H9 (cell line): ENCODE data around the gene MRM2. TPM values are rescaled to one million over a fixed set of nuclear protein-coding genes. Genes with fewer than 3 reads are reported as not detected.

Experiments used
- DNase-seq: peaks from one replicate; pipeline ENCODE4 v3.0.0-alpha.2; 2017
- H2AFZ ChIP-seq: one replicate; pipeline ENCODE4 v1.6.1; 2013; ENCODE audit warnings: mild to moderate bottlenecking, low read length, control low read depth, moderate library complexity
- H2AK5ac ChIP-seq: 2 replicates; pipeline ENCODE4 v1.6.1; 2013; ENCODE audit warnings: low read length, control low read depth, mixed read lengths; ENCODE audit not compliant: insufficient read length
- H2BK120ac ChIP-seq: one replicate; pipeline ENCODE4 v1.6.1; 2013; ENCODE audit warnings: low read depth, mild to moderate bottlenecking, low read length, control low read depth, inconsistent platforms; ENCODE audit not compliant: poor library complexity, severe bottlenecking
- H2BK12ac ChIP-seq: 2 replicates; pipeline ENCODE4 v1.6.1; 2013; ENCODE audit warnings: low read length, control low read depth, mixed read lengths, low read depth; ENCODE audit not compliant: insufficient read length
- H2BK15ac ChIP-seq: 2 replicates; pipeline ENCODE4 v1.6.1; 2013; ENCODE audit warnings: low read depth, low read length, control low read depth
- H2BK20ac ChIP-seq: one replicate; pipeline ENCODE4 v1.6.1; 2013; ENCODE audit warnings: low read depth, mild to moderate bottlenecking, low read length, control low read depth, inconsistent platforms; ENCODE audit not compliant: poor library complexity, severe bottlenecking
- H2BK5ac ChIP-seq: 2 replicates; pipeline ENCODE4 v1.6.1; 2013; ENCODE audit warnings: low read length, control low read depth, mixed read lengths; ENCODE audit not compliant: insufficient read length
- H3K14ac ChIP-seq: 2 replicates; pipeline ENCODE4 v1.6.1; 2013; ENCODE audit warnings: low read length, control low read depth; ENCODE audit not compliant: insufficient read depth
- H3K18ac ChIP-seq: 2 replicates; pipeline ENCODE4 v1.6.1; 2013; ENCODE audit warnings: low read depth, mild to moderate bottlenecking, mixed read lengths, low read length, control low read depth; ENCODE audit not compliant: insufficient read length
- H3K23ac ChIP-seq: 2 replicates; pipeline ENCODE4 v1.6.1; 2013; ENCODE audit warnings: low read length, control low read depth, mixed read lengths, low read depth; ENCODE audit not compliant: insufficient read length
- H3K23me2 ChIP-seq: 2 replicates; pipeline ENCODE4 v1.6.1; 2013; ENCODE audit warnings: low read depth, mild to moderate bottlenecking, mixed read lengths, low read length, control low read depth; ENCODE audit not compliant: insufficient read length, poor library complexity, severe bottlenecking
- H3K27ac ChIP-seq: 2 replicates; pipeline ENCODE4 v1.5.1; 2013; ENCODE audit warnings: low read length, control low read depth, mixed read lengths, low read depth; ENCODE audit not compliant: insufficient read length
- H3K27me3 ChIP-seq: 2 replicates; pipeline ENCODE4 v1.6.1; 2013; ENCODE audit warnings: low read length, control low read depth, inconsistent platforms; ENCODE audit not compliant: insufficient read depth
- H3K4ac ChIP-seq: 2 replicates; pipeline ENCODE4 v1.6.1; 2013; ENCODE audit warnings: low read depth, mild to moderate bottlenecking, control low read depth, inconsistent platforms, low read length, moderate library complexity
- H3K4me1 ChIP-seq: 2 replicates; pipeline ENCODE4 v1.6.1; 2013; ENCODE audit warnings: low read length, control low read depth, inconsistent platforms; ENCODE audit not compliant: insufficient read depth
- H3K4me2 ChIP-seq: 2 replicates; pipeline ENCODE4 v1.6.1; 2013; ENCODE audit warnings: low read length, control low read depth, mixed read lengths; ENCODE audit not compliant: insufficient read length, insufficient read depth
- H3K56ac ChIP-seq: 2 replicates; pipeline ENCODE4 v1.6.1; 2013; ENCODE audit warnings: low read depth, mild to moderate bottlenecking, mixed read lengths, low read length, control low read depth; ENCODE audit not compliant: insufficient read length
- H3K79me1 ChIP-seq: 2 replicates; pipeline ENCODE4 v1.6.1; 2013; ENCODE audit warnings: low read depth, mild to moderate bottlenecking, moderate library complexity, low read length, control low read depth, inconsistent platforms; ENCODE audit not compliant: insufficient read depth, poor library complexity, severe bottlenecking
- H3K79me2 ChIP-seq: 2 replicates; pipeline ENCODE4 v1.6.1; 2013; ENCODE audit warnings: low read length, control low read depth, inconsistent platforms; ENCODE audit not compliant: insufficient read depth
- H3K9ac ChIP-seq: 2 replicates; pipeline ENCODE4 v1.6.1; 2013; ENCODE audit warnings: low read length, control low read depth, mixed read lengths; ENCODE audit not compliant: insufficient read length; ENCODE audit errors: extremely low read depth
- H3K9me3 ChIP-seq: one replicate; pipeline ENCODE4 v1.6.1; 2013; ENCODE audit warnings: low read depth, low read length, inconsistent platforms; ENCODE audit not compliant: control insufficient read depth
- H3T11ph ChIP-seq: one replicate; pipeline ENCODE4 v1.6.1; 2013; ENCODE audit warnings: mild to moderate bottlenecking, low read length, control low read depth, inconsistent platforms
- H4K20me1 ChIP-seq: one replicate; pipeline ENCODE4 v1.6.1; 2013; ENCODE audit not compliant: control insufficient read depth, insufficient read length, insufficient read depth
- H4K5ac ChIP-seq: 2 replicates; pipeline ENCODE4 v1.6.1; 2013; ENCODE audit warnings: low read depth, mild to moderate bottlenecking, mixed read lengths, low read length, control low read depth; ENCODE audit not compliant: insufficient read length
- H4K8ac ChIP-seq: replicated peaks from 2 replicates; pipeline ENCODE4 v1.6.1; 2013; ENCODE audit warnings: low read length, control low read depth, mixed read lengths, low read depth; ENCODE audit not compliant: insufficient read length
- H4K91ac ChIP-seq: 2 replicates; pipeline ENCODE4 v1.6.1; 2013; ENCODE audit warnings: low read depth, mild to moderate bottlenecking, moderate library complexity, mixed read lengths, low read length, control low read depth; ENCODE audit not compliant: insufficient read length
- H3K27ac Mint-ChIP-seq, 3 experiments: 2 replicates in 2 of 3; 3 replicates in 1 of 3; pipeline ENCODE4 v1.8.0; 2020 to 2021; ENCODE audit warnings: mixed read lengths in 3 of 3, mild to moderate bottlenecking in 1 of 3, moderate library complexity in 1 of 3
- H3K27me3 Mint-ChIP-seq: 2 replicates; pipeline ENCODE4 v1.8.0; 2021; ENCODE audit warnings: low read depth, mild to moderate bottlenecking, moderate library complexity, mixed read lengths
- H3K36me3 Mint-ChIP-seq, 3 experiments: 2 replicates in 2 of 3; 3 replicates in 1 of 3; pipeline ENCODE4 v1.8.0; 2020 to 2021; ENCODE audit warnings: low read depth in 3 of 3, mixed read lengths in 3 of 3; ENCODE audit not compliant: insufficient read depth in 1 of 3
- H3K4me1 Mint-ChIP-seq, 2 experiments: 2 replicates each; pipeline ENCODE4 v1.8.0; 2020; ENCODE audit warnings: mixed read lengths in 2 of 2
- H3K4me3 Mint-ChIP-seq, 2 experiments: 2 replicates in 1 of 2; 3 replicates in 1 of 2; pipeline ENCODE4 v1.8.0; 2020 to 2021; ENCODE audit warnings: mild to moderate bottlenecking in 2 of 2, mixed read lengths in 2 of 2, moderate library complexity in 1 of 2
- H3K9me3 Mint-ChIP-seq, 2 experiments: 2 replicates in 1 of 2; 3 replicates in 1 of 2; pipeline ENCODE4 v1.8.0; 2020; ENCODE audit warnings: mild to moderate bottlenecking in 2 of 2, mixed read lengths in 2 of 2, moderate library complexity in 1 of 2
- CTCF ChIP-seq: fragments of 200-600 bp; sonication (generic); conservative IDR thresholded peaks from 3 replicates; pipeline ENCODE4 v1.8.0; 2021; ENCODE audit warnings: antibody characterized with exemption, mild to moderate bottlenecking
- WGBS: extraction: QIAGEN DNeasy Blood & Tissue Kit; methylation state at CpG from one replicate; pipeline ENCODE4 v1.1.7; 2013; ENCODE audit warnings: missing lambda C conversion rate, low lambda C conversion rate, mixed read lengths; ENCODE audit not compliant: insufficient read length; ENCODE audit errors: extremely low coverage; 5-methylcytosine and 5-hydroxymethylcytosine counted together
- total RNA-seq: library from RNA; stranded (reverse); gene quantifications from 2 replicates; pipeline ENCODE4 v1.2.1, GENCODE V29; 2021

Gene MRM2
- total RNA-seq, 1 experiment from 2014 or later, result 59.0 TPM

GRCh38 chr7:2220506-2220905 lies 21.5 kb downstream of the MRM2 start:
- H4K20me1 ChIP-seq, result no peaks in the 10 kb centered on the region
- Mint-ChIP-seq H3K36me3 (peaks cover 42 to 82% (median 77%) of the 10 kb centered on the region in 3 experiments; a peak in 6 of 7 replicates), H3K27ac (no peak overlapping the region), H3K27me3 (peaks cover 2% of the 10 kb centered on the region), H3K4me3 (no peak overlapping the region; a peak in 1 of 5 replicates), H3K4me1 (no peaks in the 10 kb centered on the region), H3K9me3 (peaks cover 0 to 2% of the 10 kb centered on the region in 2 experiments; a peak in 1 of 5 replicates)
- no peak overlapping the region for H4K91ac ChIP-seq
- H2BK120ac ChIP-seq, result no peak overlapping the region
- H2AK5ac ChIP-seq, result no peak overlapping the region
- no peak overlapping the region for H3T11ph ChIP-seq
- H3K14ac ChIP-seq, result no peak overlapping the region
- no peak overlapping the region for H2BK15ac ChIP-seq
- H3K27ac ChIP-seq, result no peak overlapping the region
- H3K9ac ChIP-seq, result no peak overlapping the region
- H3K79me1 ChIP-seq, result peaks cover 5% of the 10 kb centered on the region
- H3K23me2 ChIP-seq, result no peaks in the 10 kb centered on the region
- H2BK12ac ChIP-seq, result no peak overlapping the region
- no peak overlapping the region for H3K23ac ChIP-seq
- no peak overlapping the region for H3K4ac ChIP-seq
- H3K79me2 ChIP-seq, result no peaks in the 10 kb centered on the region
- no peak for DNase-seq
- no peaks in the 10 kb centered on the region for H3K4me1 ChIP-seq
- H3K9me3 ChIP-seq, result no peaks in the 10 kb centered on the region
- no CpG with 5 or more reads among the region's 16 CpGs for WGBS
- H2BK5ac ChIP-seq, result no peak overlapping the region
- H3K56ac ChIP-seq, result no peak overlapping the region
- H2AFZ ChIP-seq, result no peak overlapping the region
- H3K27me3 ChIP-seq, result no peaks in the 10 kb centered on the region
- H3K4me2 ChIP-seq, result no peak overlapping the region
- H4K8ac ChIP-seq, result no peak overlapping the region
- no peak overlapping the region for H3K18ac ChIP-seq
- no peak overlapping the region for H2BK20ac ChIP-seq
- no peak overlapping the region for H4K5ac ChIP-seq
- no peak for TF ChIP-seq CTCF
